GM12865 (cell line): ENCODE results near the gene NPPB.
"Not testable (repeated sequence)": the region's sequence is repeated elsewhere in the genome, so short reads cannot be mapped to it uniquely, and the experiment has no call there.

Experiments
- DNase-seq: peaks from one replicate; pipeline ENCODE4 v3.0.0; 2010; ENCODE audit warnings: low read depth
- H3K4me3 ChIP-seq: 2 replicates; pipeline ENCODE4 v1.5.1; 2011; ENCODE audit warnings: mild to moderate bottlenecking, low read depth, low read length, control low read depth
- TF ChIP-seq, protein P1 (sequence below): IDR thresholded peaks from 2 replicates; pipeline ENCODE4 v1.5.1; 2011; ENCODE audit warnings: low read length, control low read depth, low read depth, inconsistent platforms; ENCODE audit not compliant: insufficient read depth; ENCODE audit errors: missing control alignments

The NPPB gene

DNA sequence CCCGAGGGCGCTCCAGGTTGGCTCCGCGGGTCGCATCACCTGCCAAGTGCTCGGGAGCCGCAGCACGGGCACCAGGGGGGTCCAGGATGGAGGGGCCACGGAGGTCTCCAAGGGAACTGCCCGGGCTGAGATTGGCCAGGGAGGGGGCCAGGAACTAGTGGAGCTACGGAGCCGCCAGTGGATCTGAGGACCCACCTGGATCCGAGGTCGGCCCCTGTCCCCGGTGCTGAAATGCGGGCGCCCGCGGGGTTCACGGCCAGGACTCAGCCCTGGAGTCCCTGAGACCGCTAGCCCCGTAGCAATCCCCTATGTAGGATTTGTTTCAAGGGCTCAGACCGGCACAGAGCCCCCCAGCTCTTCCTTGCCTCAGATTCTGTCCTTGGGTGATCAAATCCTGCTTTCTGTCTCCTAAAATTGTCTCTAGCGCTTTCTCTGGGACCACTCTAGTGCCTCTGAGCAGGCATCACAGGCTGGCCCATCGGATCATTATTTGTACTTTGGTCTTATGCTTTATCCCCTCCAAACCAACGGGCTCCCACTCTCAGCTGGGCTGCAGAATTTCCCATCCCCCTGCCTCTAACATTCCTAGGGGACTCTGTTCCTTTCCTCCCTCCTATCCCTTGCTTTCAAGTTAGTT, 40.2 kb upstream of the NPPB start:
- no peak overlapping the region for H3K4me3 ChIP-seq
- no peak for DNase-seq
- TF ChIP-seq, protein P1, sequence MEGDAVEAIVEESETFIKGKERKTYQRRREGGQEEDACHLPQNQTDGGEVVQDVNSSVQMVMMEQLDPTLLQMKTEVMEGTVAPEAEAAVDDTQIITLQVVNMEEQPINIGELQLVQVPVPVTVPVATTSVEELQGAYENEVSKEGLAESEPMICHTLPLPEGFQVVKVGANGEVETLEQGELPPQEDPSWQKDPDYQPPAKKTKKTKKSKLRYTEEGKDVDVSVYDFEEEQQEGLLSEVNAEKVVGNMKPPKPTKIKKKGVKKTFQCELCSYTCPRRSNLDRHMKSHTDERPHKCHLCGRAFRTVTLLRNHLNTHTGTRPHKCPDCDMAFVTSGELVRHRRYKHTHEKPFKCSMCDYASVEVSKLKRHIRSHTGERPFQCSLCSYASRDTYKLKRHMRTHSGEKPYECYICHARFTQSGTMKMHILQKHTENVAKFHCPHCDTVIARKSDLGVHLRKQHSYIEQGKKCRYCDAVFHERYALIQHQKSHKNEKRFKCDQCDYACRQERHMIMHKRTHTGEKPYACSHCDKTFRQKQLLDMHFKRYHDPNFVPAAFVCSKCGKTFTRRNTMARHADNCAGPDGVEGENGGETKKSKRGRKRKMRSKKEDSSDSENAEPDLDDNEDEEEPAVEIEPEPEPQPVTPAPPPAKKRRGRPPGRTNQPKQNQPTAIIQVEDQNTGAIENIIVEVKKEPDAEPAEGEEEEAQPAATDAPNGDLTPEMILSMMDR = no peak

DNA sequence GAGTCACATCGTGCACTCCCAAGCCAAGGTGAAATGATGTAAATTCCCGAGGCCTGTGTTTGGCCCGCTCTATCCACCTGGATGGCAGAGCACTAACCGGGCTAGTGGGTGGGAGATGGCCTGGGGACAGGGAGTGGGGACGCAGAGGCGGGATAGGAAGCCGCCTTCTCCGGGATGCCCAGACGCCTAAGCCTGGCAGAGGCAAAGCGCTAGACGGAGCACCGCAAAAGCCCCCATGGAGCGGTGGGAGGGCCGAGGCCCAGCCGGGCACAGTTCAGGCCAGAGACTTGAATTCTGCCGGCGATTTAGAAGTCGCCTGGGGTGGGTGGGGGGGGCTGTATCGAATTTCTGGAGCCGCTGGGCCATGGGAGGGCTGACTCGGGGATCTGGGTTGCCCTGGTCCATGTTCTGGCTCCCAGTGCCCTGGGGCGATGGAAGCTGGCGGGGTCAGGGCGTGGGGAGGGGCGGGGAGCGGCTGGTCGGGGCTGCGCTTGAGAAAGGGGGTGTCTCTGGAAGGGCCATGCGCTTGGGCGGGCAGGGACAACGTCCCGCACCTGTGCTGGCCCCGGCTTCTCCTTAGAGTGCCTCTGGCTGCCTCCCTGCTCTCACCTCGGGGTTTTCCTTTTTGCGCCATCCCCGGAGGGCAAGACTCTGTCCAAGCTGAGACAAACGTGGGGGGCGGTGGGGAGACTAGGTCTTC, 39.5 kb upstream of the NPPB start:
- DNase-seq = no peak
- no peak overlapping the region for H3K4me3 ChIP-seq
- TF ChIP-seq, protein P1 = no peak

DNA sequence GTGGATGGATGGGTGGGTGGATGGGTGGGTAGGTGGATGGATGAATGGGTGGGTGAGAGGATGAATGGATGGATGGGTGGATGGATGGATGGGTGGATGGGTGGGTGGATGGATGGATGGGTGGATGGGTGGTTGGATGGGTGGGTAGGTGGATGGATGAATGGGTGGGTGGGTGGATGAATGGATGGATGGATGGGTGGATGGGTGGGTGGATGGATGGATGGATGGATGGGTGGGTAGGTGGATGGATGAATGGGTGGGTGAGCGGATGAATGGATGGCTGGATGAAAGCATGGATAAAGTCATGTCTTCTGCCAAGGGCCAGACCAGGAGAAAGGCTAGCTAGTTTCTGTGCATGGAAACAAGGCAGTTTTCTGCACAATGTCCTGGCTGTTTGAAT, 35.8 kb upstream of the NPPB start:
- H3K4me3 ChIP-seq, DNase-seq: not testable (repeated sequence)

- H3K4me3 ChIP-seq = no peak overlapping the region
- TF ChIP-seq, protein P1 = peak; percentile 99
- DNase-seq = peak; percentile 67
Observed at GRCh38 chr1:11893907-11894251, 35.1 kb upstream of the NPPB start.

DNA sequence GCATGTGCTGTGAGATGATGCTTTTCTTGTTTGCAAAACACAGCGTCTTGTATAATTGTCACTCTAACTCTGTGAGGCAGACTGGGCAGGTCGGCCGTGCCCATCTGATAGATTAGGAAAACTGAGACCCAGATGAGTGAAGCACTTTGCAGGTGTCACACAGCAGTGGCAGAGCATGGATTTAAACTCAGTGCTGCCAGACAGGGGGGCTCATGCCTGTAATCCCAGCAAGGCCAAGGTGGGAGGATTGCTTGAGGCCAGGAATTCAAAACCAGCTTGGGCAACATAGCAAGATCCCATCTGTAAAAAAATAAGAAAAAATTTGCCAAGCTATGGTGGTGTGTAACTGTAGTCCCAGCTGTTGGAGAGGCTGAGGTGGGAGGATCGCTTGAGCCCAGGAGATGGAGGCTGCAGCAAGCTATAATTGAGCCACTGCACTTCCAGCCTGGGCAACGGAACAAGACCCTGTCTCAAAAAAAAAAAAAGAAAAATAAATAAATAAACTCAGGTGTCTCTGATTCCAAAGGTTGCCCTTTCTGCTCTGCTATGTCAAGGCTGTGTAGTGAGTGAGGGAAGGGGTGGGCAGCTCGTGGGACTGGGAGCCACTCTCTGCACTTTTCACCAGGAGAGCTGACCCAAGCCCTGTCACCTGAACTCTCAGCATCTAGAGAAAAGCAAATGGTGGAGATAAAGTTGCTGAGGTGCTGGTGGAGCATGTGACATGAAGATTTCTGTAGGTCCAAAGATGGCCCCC, 32.9 kb upstream of the NPPB start:
- TF ChIP-seq, protein P1 = no peak
- DNase-seq = no peak
- H3K4me3 ChIP-seq = no peak overlapping the region

DNA sequence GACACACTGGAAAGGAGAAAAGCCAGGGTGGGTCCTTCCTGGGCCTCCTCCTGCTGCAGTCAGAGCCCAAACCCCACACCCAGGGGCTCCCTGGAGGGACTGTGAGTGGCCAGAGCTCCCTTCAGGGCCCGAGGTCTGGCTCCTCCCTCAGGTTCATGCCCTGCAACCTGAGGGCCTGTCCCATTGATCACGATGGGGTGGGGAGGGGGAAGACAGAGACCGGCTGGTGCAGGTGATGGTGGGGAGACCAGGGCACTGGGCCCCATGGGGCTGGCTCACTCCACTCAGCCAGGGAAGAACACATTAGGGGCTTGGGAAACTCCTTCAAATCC, 30.1 kb upstream of the NPPB start:
- no peak overlapping the region for H3K4me3 ChIP-seq
- DNase-seq = no peak
- TF ChIP-seq, protein P1 = no peak

GRCh38 chr1:11888206-11888876, 29.6 kb upstream of the NPPB start:
- no peak overlapping the region for H3K4me3 ChIP-seq
- no peak for DNase-seq
- TF ChIP-seq, protein P1 = no peak
